Measurements from ENCODE around the gene GHRL. TPM values are rescaled to one million over a fixed set of nuclear protein-coding genes. Genes with fewer than 3 reads are reported as not detected.

Gene GHRL
- total RNA-seq, 1 experiment from 2014 or later = not detected

DNA sequence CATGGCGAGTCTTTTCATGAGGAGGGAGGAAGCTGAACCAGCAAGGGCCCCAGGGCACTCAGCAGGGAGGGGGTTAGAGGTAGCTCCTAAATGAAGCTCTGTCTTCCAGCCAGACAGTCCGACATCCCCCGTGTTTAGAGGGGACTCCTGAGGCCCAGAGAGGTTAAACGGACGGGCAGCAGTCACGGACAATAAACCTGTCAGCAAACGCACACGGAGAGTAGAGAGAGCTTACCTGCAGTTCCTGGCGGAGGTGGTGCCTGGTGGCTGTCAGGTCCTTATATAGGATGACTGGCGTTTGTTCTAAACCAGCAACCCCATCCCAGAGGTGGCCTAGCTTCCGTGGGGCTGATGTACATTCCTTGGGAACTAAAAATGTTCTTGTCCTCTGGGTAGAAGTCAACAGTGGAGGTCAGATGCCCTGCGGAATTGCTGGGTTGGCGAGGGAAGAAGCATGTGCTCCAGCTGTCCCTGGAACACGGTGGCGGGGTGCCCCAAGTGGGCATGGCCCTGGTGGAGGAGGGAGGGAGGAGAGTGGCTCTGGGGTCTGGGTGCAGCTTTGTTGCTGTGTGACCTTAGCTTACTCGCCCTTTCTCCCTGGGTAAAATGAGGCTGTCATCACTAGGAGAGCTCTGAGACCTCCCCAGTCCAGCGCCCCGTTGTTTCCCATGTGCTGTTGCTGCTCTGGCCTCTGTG lies 2.1 kb downstream of the GHRL start:
- no peaks in the 10 kb centered on the region for H3K27me3 ChIP-seq (ENCODE audit: insufficient read depth, low read depth)
- CTCF ChIA-PET = no interaction called here

DNA sequence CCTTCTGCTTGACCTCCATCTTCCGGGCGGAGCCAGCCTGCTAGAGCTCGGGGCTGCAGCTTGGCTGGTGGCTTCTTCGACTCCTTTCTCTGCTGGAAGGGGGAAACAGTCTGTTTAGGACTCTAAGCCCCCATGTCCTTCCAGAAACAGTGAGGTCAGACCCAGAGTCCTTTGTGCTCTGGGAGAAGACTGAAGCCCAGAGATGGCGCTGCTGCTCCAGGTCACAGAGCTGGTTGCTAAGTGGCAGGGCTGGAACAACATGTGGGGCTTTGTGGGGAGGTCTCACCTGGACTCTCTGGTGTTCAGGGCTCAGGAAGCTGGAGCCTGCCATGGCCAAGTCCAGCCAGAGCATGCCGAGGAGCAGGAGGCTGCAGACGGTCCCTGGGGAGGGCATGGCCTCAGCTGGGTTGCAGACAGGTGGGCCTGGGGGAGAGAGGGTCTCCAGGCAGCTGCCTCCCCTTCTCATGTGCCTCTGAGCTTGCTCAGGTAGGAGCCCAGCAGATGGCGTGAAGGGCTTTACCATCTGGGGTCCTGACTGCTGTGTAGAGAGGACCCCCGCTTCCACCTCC lies 2.9 kb downstream of the GHRL start:
- no peaks in the 10 kb centered on the region for H3K9me2 ChIP-seq (ENCODE audit: insufficient read depth)
- DNase-seq = no peak
- H4K20me1 ChIP-seq (ENCODE audit: insufficient read depth) = no peaks in the 10 kb centered on the region
- no peaks in the 10 kb centered on the region; the same call in 1 of the 2 replicates for H3K36me3 ChIP-seq (ENCODE audit: low read depth)
- H3K27ac ChIP-seq = no peak overlapping the region
- POLR2A ChIA-PET (ENCODE audit: unreplicated experiment) = no interaction called here
- CTCF ChIA-PET = no interaction called here
- H3K4me2 ChIP-seq = no peak overlapping the region
- no TSS peak for BruUV-seq (replicated peaks)
- intact Hi-C loops (cut with micrococcal nuclease; ENCODE audit: unreplicated experiment) = no loop called here
- H2AFZ ChIP-seq = no peak overlapping the region
- H3K79me2 ChIP-seq (ENCODE audit: low read depth) = no peaks in the 10 kb centered on the region
- H3K27me3 ChIP-seq (ENCODE audit: insufficient read depth, low read depth) = no peaks in the 10 kb centered on the region
- TF ChIP-seq, protein P1, sequence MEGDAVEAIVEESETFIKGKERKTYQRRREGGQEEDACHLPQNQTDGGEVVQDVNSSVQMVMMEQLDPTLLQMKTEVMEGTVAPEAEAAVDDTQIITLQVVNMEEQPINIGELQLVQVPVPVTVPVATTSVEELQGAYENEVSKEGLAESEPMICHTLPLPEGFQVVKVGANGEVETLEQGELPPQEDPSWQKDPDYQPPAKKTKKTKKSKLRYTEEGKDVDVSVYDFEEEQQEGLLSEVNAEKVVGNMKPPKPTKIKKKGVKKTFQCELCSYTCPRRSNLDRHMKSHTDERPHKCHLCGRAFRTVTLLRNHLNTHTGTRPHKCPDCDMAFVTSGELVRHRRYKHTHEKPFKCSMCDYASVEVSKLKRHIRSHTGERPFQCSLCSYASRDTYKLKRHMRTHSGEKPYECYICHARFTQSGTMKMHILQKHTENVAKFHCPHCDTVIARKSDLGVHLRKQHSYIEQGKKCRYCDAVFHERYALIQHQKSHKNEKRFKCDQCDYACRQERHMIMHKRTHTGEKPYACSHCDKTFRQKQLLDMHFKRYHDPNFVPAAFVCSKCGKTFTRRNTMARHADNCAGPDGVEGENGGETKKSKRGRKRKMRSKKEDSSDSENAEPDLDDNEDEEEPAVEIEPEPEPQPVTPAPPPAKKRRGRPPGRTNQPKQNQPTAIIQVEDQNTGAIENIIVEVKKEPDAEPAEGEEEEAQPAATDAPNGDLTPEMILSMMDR (conservative IDR thresholded peaks at IDR 0.05) = no peak
- no peak for TF ChIP-seq EZH2 (IDR thresholded peaks at IDR 0.05; ENCODE audit: low read depth)
- H3K4me3 ChIP-seq = no peak overlapping the region
- H3K4me1 ChIP-seq (replicated peaks; ENCODE audit: insufficient read depth) = no peaks in the 10 kb centered on the region
- H3F3A ChIP-seq (ENCODE audit: insufficient read depth, low read depth) = peaks cover 3% of the 10 kb centered on the region; the same call in 1 of the 2 replicates
- H3K9me3 ChIP-seq (ENCODE audit: insufficient read depth, low read depth) = no peaks in the 10 kb centered on the region

More for the DNA sequence above, 2.1 kb downstream of the GHRL start:
- Histone ChIP-seq H3K4me1 (replicated peaks; ENCODE audit: insufficient read depth) (no peaks in the 10 kb centered on the region), H2AFZ (no peak overlapping the region), H3K9me2 (ENCODE audit: insufficient read depth) (no peaks in the 10 kb centered on the region), H3F3A (ENCODE audit: insufficient read depth, low read depth) (peaks cover 3% of the 10 kb centered on the region; the same call in 1 of the 2 replicates), H3K4me3 (no peak overlapping the region), H3K36me3 (ENCODE audit: low read depth) (peaks cover 3% of the 10 kb centered on the region; the same call in 1 of the 2 replicates), H3K27ac (no peak overlapping the region), H4K20me1 (ENCODE audit: insufficient read depth) (no peaks in the 10 kb centered on the region), H3K79me2 (ENCODE audit: low read depth) (no peaks in the 10 kb centered on the region), H3K9me3 (ENCODE audit: insufficient read depth, low read depth) (no peaks in the 10 kb centered on the region), H3K4me2 (no peak overlapping the region)
- no TSS peak for BruUV-seq (replicated peaks)
- TF ChIP-seq, protein P1 (conservative IDR thresholded peaks at IDR 0.05) = no peak
- TF ChIP-seq EZH2 (IDR thresholded peaks at IDR 0.05; ENCODE audit: low read depth) = no peak
- intact Hi-C loops (cut with micrococcal nuclease; ENCODE audit: unreplicated experiment) = no loop called here
- DNase-seq = no peak
- POLR2A ChIA-PET (ENCODE audit: unreplicated experiment) = no interaction called here

DNA sequence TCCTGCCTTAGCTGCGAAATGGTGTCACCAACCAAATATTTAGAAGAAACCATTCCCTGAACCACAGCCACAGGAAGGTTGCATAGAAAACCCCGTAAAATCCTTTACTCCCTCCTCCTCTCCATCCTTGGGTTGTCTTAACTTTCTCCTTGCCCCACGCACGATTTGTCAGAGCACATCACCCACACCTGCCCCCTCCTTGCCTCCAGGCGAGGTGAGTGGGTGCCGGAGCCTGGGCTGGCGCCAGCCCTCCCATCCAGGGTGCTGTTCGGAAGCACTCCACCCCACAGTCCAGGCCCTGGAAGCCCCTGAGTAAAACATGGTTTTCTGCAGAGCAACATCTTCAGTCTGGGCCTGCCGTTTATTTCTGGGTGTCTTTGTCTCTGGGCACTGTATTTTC lies 3.7 kb downstream of the GHRL start:
- Histone ChIP-seq H3F3A (ENCODE audit: insufficient read depth, low read depth) (no peaks in the 10 kb centered on the region; the same call in 1 of the 2 replicates), H4K20me1 (ENCODE audit: insufficient read depth) (no peaks in the 10 kb centered on the region), H3K4me1 (replicated peaks; ENCODE audit: insufficient read depth) (no peaks in the 10 kb centered on the region), H3K9me3 (ENCODE audit: insufficient read depth, low read depth) (no peaks in the 10 kb centered on the region), H3K4me3 (no peak overlapping the region), H3K79me2 (ENCODE audit: low read depth) (no peaks in the 10 kb centered on the region), H3K4me2 (no peak overlapping the region), H3K36me3 (ENCODE audit: low read depth) (no peaks in the 10 kb centered on the region), H3K27ac (no peak overlapping the region), H2AFZ (no peak overlapping the region), H3K9me2 (ENCODE audit: insufficient read depth) (no peaks in the 10 kb centered on the region), H3K27me3 (ENCODE audit: insufficient read depth, low read depth) (no peaks in the 10 kb centered on the region)
- POLR2A ChIA-PET (ENCODE audit: unreplicated experiment) = no interaction called here
- CTCF ChIA-PET = no interaction called here
- intact Hi-C loops (cut with micrococcal nuclease; ENCODE audit: unreplicated experiment) = no loop called here
- no peak for DNase-seq
- TF ChIP-seq, protein P1 (conservative IDR thresholded peaks at IDR 0.05) = no peak
- TF ChIP-seq EZH2 (IDR thresholded peaks at IDR 0.05; ENCODE audit: low read depth) = no peak
- no TSS peak for BruUV-seq (replicated peaks)

All from PC-9 (cell line).